Mesodermal cell (in vitro differentiated cells): ENCODE results near the gene XPC.

Experiments used
- H3K27ac ChIP-seq: 2 replicates; pipeline ENCODE4 v1.7.0; 2013; ENCODE audit warnings: mild to moderate bottlenecking, low read depth, low read length, moderate library complexity; ENCODE audit not compliant: severe bottlenecking
- H3K36me3 ChIP-seq: 2 replicates; pipeline ENCODE4 v1.7.1; 2013; ENCODE audit warnings: mild to moderate bottlenecking, low read length, moderate library complexity; ENCODE audit not compliant: control insufficient read depth, insufficient read depth
- H3K4me1 ChIP-seq: one replicate; pipeline ENCODE4 v1.7.1; 2013; ENCODE audit warnings: mild to moderate bottlenecking, low read length; ENCODE audit not compliant: insufficient read depth, control insufficient read depth, poor library complexity, severe bottlenecking
- H3K4me3 ChIP-seq: 2 replicates; pipeline ENCODE4 v1.7.0; 2013; ENCODE audit warnings: low read length, control low read depth, mild to moderate bottlenecking; ENCODE audit not compliant: insufficient read depth, poor library complexity, severe bottlenecking; ENCODE audit errors: extremely low read depth
- H3K9me3 ChIP-seq: 2 replicates; pipeline ENCODE4 v1.7.1; 2013; ENCODE audit warnings: mild to moderate bottlenecking, low read length, moderate library complexity; ENCODE audit not compliant: control insufficient read depth
- whole genome bisulfite sequencing, 2 experiments: methylation state at CpG; one replicate each; pipeline ENCODE4 v1.1.5; 2013; ENCODE audit warnings: missing lambda C conversion rate in 2 of 2; ENCODE audit not compliant: insufficient coverage in 2 of 2; 5-methylcytosine and 5-hydroxymethylcytosine counted together

Gene XPC

GRCh38 chr3:14140668-14141067 is 37.7 kb downstream of the XPC start:
- WGBS, 2 experiments, result 92 to 100% methylated on average over 2 of the region's 2 CpGs
- H3K36me3 ChIP-seq, result peaks cover 70% of the 10 kb centered on the region

GRCh38 chr3:14139771-14140170 is 38.6 kb downstream of the XPC start:
- Histone ChIP-seq H3K36me3 (peaks cover 77% of the 10 kb centered on the region), H3K27ac (no peak overlapping the region), H3K4me1 (peaks cover 37% of the 10 kb centered on the region), H3K4me3 (no peak overlapping the region), H3K9me3 (no peaks in the 10 kb centered on the region)
- WGBS, 2 experiments, result 99% methylated on average over 5 of the region's 5 CpGs

More at GRCh38 chr3:14140668-14141067, 37.7 kb downstream of the XPC start:
- H3K9me3 ChIP-seq, result no peaks in the 10 kb centered on the region
- no peak overlapping the region for H3K4me3 ChIP-seq
- peaks cover 46% of the 10 kb centered on the region for H3K4me1 ChIP-seq
- no peak overlapping the region for H3K27ac ChIP-seq

- Histone ChIP-seq H3K9me3 (no peaks in the 10 kb centered on the region), H3K4me3 (no peak overlapping the region), H3K27ac (no peak overlapping the region), H3K36me3 (peaks cover 84% of the 10 kb centered on the region), H3K4me1 (peaks cover 33% of the 10 kb centered on the region)
- 95 to 97% methylated on average over 11 to 12 of the region's 14 CpGs for WGBS, 2 experiments
These were observed 39.3 kb downstream of the XPC start for GRCh38 chr3:14138878-14139655.

- WGBS, 2 experiments, result 93 to 96% methylated on average over 14 to 15 of the region's 16 CpGs
- no peak overlapping the region for H3K27ac ChIP-seq
- peaks cover 26% of the 10 kb centered on the region for H3K4me1 ChIP-seq
- no peak overlapping the region for H3K4me3 ChIP-seq
- peaks cover 92% of the 10 kb centered on the region for H3K36me3 ChIP-seq
- no peaks in the 10 kb centered on the region for H3K9me3 ChIP-seq
These were observed 40.1 kb downstream of the XPC start for GRCh38 chr3:14138109-14138877.

- no peaks in the 10 kb centered on the region for H3K9me3 ChIP-seq
- H3K27ac ChIP-seq, result no peak overlapping the region
- no peak overlapping the region for H3K4me3 ChIP-seq
- WGBS, 2 experiments, result 86 to 88% methylated on average over 1 of the region's 3 CpGs
- peaks cover 18% of the 10 kb centered on the region for H3K4me1 ChIP-seq
- H3K36me3 ChIP-seq, result peaks cover 96% of the 10 kb centered on the region
These were observed 41.0 kb downstream of the XPC start for GRCh38 chr3:14137445-14137844.

- WGBS, 2 experiments, result 96 to 100% methylated on average over 2 to 3 of the region's 3 CpGs
- no peak overlapping the region for H3K4me3 ChIP-seq
- peaks cover 97% of the 10 kb centered on the region for H3K36me3 ChIP-seq
- H3K27ac ChIP-seq, result no peak overlapping the region
- peaks cover 13% of the 10 kb centered on the region for H3K4me1 ChIP-seq
- H3K9me3 ChIP-seq, result no peaks in the 10 kb centered on the region
These were observed 41.4 kb downstream of the XPC start for GRCh38 chr3:14137004-14137403.

GRCh38 chr3:14135581-14135980 is 42.8 kb downstream of the XPC start:
- Histone ChIP-seq H3K9me3 (no peaks in the 10 kb centered on the region), H3K36me3 (peaks cover 97% of the 10 kb centered on the region), H3K4me3 (no peak overlapping the region), H3K4me1 (no peaks in the 10 kb centered on the region), H3K27ac (no peak overlapping the region)
- 91 to 97% methylated on average over 8 to 9 of the region's 11 CpGs for WGBS, 2 experiments

- Histone ChIP-seq H3K27ac (no peak overlapping the region), H3K4me3 (no peak overlapping the region), H3K36me3 (peaks cover 97% of the 10 kb centered on the region), H3K9me3 (no peaks in the 10 kb centered on the region), H3K4me1 (no peaks in the 10 kb centered on the region)
- WGBS, 2 experiments, result 97 to 100% methylated on average over 6 of the region's 6 CpGs
These were observed 44.1 kb downstream of the XPC start for GRCh38 chr3:14134291-14134690.

- no peak overlapping the region for H3K27ac ChIP-seq
- H3K9me3 ChIP-seq, result no peaks in the 10 kb centered on the region
- peaks cover 97% of the 10 kb centered on the region for H3K36me3 ChIP-seq
- H3K4me3 ChIP-seq, result no peak overlapping the region
- 96 to 98% methylated on average over 3 to 4 of the region's 5 CpGs for WGBS, 2 experiments
- no peaks in the 10 kb centered on the region for H3K4me1 ChIP-seq
These were observed 44.5 kb downstream of the XPC start for GRCh38 chr3:14133876-14134275.

GRCh38 chr3:14133188-14133800 is 45.1 kb downstream of the XPC start:
- Histone ChIP-seq H3K4me3 (no peak overlapping the region), H3K4me1 (no peaks in the 10 kb centered on the region), H3K36me3 (peaks cover 98% of the 10 kb centered on the region), H3K27ac (no peak overlapping the region), H3K9me3 (no peaks in the 10 kb centered on the region)
- WGBS, 2 experiments, result 95 to 100% methylated on average over 8 to 9 of the region's 10 CpGs
